SU-DHL-6 (cell line): ENCODE results near the gene NOP10.
"Not testable (repeated sequence)": the region's sequence is repeated elsewhere in the genome, so short reads cannot be mapped to it uniquely, and the experiment has no call there.

Source experiments
- H2AFZ ChIP-seq: fragments of 200-600 bp; sonication (generic); 2 replicates; pipeline ENCODE4 v1.6.1; 2014; ENCODE audit warnings: low read depth, mild to moderate bottlenecking, moderate library complexity, mixed read lengths, antibody characterized with exemption, low read length; ENCODE audit not compliant: severe bottlenecking
- H3F3A ChIP-seq: fragments of 200-600 bp; shearing (Covaris generic); 2 replicates; pipeline ENCODE4 v1.6.0; 2016; ENCODE audit warnings: antibody characterized with exemption, mild to moderate bottlenecking; ENCODE audit not compliant: insufficient read depth
- H3K27ac ChIP-seq: fragments of 200-600 bp; sonication (generic); 2 replicates; pipeline ENCODE4 v1.5.1; 2016; ENCODE audit warnings: low read depth, mild to moderate bottlenecking, low read length, moderate library complexity, mixed read lengths
- H3K27me3 ChIP-seq: fragments of 200-600 bp; sonication (generic), shearing (Covaris generic); 2 replicates; pipeline ENCODE4 v1.6.0; 2014; ENCODE audit warnings: mild to moderate bottlenecking, low read length
- H3K36me3 ChIP-seq: fragments of 200-600 bp; sonication (generic); 2 replicates; pipeline ENCODE4 v1.6.1; 2014; ENCODE audit warnings: mild to moderate bottlenecking, low read length, mixed read lengths
- H3K4me2 ChIP-seq: fragments of 300-600, 200-600 bp; shearing (Covaris generic), sonication (generic); 2 replicates; pipeline ENCODE4 v1.6.0; 2014; ENCODE audit warnings: low read length, low read depth, mild to moderate bottlenecking; ENCODE audit not compliant: poor library complexity, severe bottlenecking
- H3K4me3 ChIP-seq: fragments of 200-600 bp; sonication (generic); 2 replicates; pipeline ENCODE4 v1.5.1; 2014; ENCODE audit warnings: antibody characterized with exemption, low read length, mild to moderate bottlenecking, mixed read lengths; ENCODE audit not compliant: insufficient read depth, poor library complexity, severe bottlenecking
- H3K79me2 ChIP-seq: fragments of 200-600 bp; sonication (generic); 2 replicates; pipeline ENCODE4 v1.6.1; 2014; ENCODE audit warnings: mild to moderate bottlenecking, low read length, moderate library complexity; ENCODE audit not compliant: insufficient read depth
- H3K9ac ChIP-seq: fragments of 200-600 bp; sonication (generic); 2 replicates; pipeline ENCODE4 v1.7.0; 2014; ENCODE audit warnings: mild to moderate bottlenecking, low read length
- H3K9me2 ChIP-seq: fragments of 200-600 bp; sonication (generic); replicated peaks from 2 replicates; pipeline ENCODE4 v1.6.1; 2014; ENCODE audit warnings: low read length; ENCODE audit not compliant: insufficient read depth
- H3K9me3 ChIP-seq: fragments of 200-600 bp; sonication (generic); 2 replicates; pipeline ENCODE4 v1.6.1; 2014; ENCODE audit warnings: low read length, mixed read lengths; ENCODE audit not compliant: insufficient read depth
- H4K20me1 ChIP-seq: fragments of 200-600 bp; sonication (generic); 2 replicates; pipeline ENCODE4 v1.6.1; 2014; ENCODE audit warnings: low read depth, mild to moderate bottlenecking, antibody characterized with exemption, low read length, moderate library complexity, mixed read lengths
- EZH2phosphoT487 ChIP-seq: fragments of 200-600 bp; sonication (generic), shearing (Covaris generic); conservative IDR thresholded peaks from 2 replicates; pipeline ENCODE4 v1.6.1; 2018; ENCODE audit warnings: mild to moderate bottlenecking, antibody characterized with exemption, low read length, moderate library complexity, mixed read lengths
- TF ChIP-seq, protein P1 (sequence below): fragments of 200-600 bp; sonication (generic); IDR thresholded peaks from one replicate; pipeline ENCODE4 v1.5.1; 2017; ENCODE audit warnings: antibody characterized with exemption, mild to moderate bottlenecking, low read length, moderate library complexity; ENCODE audit not compliant: insufficient read depth, poor library complexity, severe bottlenecking

NOP10 gene

GRCh38 chr15:34354286-34354685 lies 11.3 kb upstream of the NOP10 start:
- H3K4me2 ChIP-seq = no peak overlapping the region
- no peak overlapping the region for H3K27ac ChIP-seq
- H3K27me3 ChIP-seq = no peaks in the 10 kb centered on the region
- no peak overlapping the region for H3K9ac ChIP-seq
- H3K36me3 ChIP-seq = no peaks in the 10 kb centered on the region
- H3K79me2 ChIP-seq = no peaks in the 10 kb centered on the region
- H3K9me2 ChIP-seq = no peaks in the 10 kb centered on the region
- H2AFZ ChIP-seq = no peak overlapping the region
- no peaks in the 10 kb centered on the region for H3K9me3 ChIP-seq
- H4K20me1 ChIP-seq = no peaks in the 10 kb centered on the region
- no peak overlapping the region for H3K4me3 ChIP-seq
- H3F3A ChIP-seq = no peaks in the 10 kb centered on the region
- TF ChIP-seq EZH2phosphoT487 = no peak
- TF ChIP-seq, protein P1, sequence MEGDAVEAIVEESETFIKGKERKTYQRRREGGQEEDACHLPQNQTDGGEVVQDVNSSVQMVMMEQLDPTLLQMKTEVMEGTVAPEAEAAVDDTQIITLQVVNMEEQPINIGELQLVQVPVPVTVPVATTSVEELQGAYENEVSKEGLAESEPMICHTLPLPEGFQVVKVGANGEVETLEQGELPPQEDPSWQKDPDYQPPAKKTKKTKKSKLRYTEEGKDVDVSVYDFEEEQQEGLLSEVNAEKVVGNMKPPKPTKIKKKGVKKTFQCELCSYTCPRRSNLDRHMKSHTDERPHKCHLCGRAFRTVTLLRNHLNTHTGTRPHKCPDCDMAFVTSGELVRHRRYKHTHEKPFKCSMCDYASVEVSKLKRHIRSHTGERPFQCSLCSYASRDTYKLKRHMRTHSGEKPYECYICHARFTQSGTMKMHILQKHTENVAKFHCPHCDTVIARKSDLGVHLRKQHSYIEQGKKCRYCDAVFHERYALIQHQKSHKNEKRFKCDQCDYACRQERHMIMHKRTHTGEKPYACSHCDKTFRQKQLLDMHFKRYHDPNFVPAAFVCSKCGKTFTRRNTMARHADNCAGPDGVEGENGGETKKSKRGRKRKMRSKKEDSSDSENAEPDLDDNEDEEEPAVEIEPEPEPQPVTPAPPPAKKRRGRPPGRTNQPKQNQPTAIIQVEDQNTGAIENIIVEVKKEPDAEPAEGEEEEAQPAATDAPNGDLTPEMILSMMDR = no peak

DNA sequence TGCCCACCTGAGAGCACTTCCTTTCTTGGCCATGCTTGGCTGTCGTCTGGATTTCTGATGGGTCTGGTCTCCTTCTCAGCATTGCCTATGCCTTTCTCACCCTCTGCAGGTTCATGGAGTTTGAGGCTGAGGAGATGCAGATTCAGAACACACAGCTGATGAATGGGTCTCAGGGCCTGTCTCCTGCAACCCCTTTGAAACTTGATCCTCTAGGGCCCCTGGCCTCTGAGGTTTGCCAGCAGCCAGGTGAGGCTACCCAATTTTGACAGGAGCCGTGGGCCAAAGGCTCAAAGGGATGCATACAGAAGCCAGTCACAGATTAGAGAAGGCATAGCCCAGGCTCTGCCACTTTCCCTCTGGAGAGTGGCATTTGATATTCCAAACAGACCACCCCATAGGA lies 10.7 kb upstream of the NOP10 start:
- Histone ChIP-seq H4K20me1 (no peaks in the 10 kb centered on the region), H3K9ac (no peak overlapping the region), H3K9me2 (no peaks in the 10 kb centered on the region), H2AFZ (no peak overlapping the region), H3K79me2 (no peaks in the 10 kb centered on the region), H3K36me3 (no peaks in the 10 kb centered on the region), H3K4me3 (no peak overlapping the region), H3K27me3 (no peaks in the 10 kb centered on the region), H3K9me3 (no peaks in the 10 kb centered on the region), H3K4me2 (no peak overlapping the region), H3K27ac (no peak overlapping the region), H3F3A (no peaks in the 10 kb centered on the region)
- TF ChIP-seq EZH2phosphoT487 = no peak
- TF ChIP-seq, protein P1 = no peak

- not testable (repeated sequence) for H2AFZ ChIP-seq, H3K4me2 ChIP-seq, H3K79me2 ChIP-seq, H3K4me3 ChIP-seq, H3K36me3 ChIP-seq, H3K9me3 ChIP-seq, H3F3A ChIP-seq, H3K9ac ChIP-seq, H4K20me1 ChIP-seq, H3K27me3 ChIP-seq, H3K27ac ChIP-seq, H3K9me2 ChIP-seq
Observed at GRCh38 chr15:34352996-34353395, 10.1 kb upstream of the NOP10 start.

GRCh38 chr15:34349769-34350168 lies 6.8 kb upstream of the NOP10 start:
- H3F3A ChIP-seq = no peaks in the 10 kb centered on the region
- no peaks in the 10 kb centered on the region for H3K36me3 ChIP-seq
- H3K27ac ChIP-seq = no peak overlapping the region
- no peaks in the 10 kb centered on the region for H3K9me3 ChIP-seq
- H3K27me3 ChIP-seq = no peaks in the 10 kb centered on the region
- H3K4me2 ChIP-seq = no peak overlapping the region
- no peaks in the 10 kb centered on the region for H4K20me1 ChIP-seq
- H3K9me2 ChIP-seq = no peaks in the 10 kb centered on the region
- no peak overlapping the region for H2AFZ ChIP-seq
- H3K4me3 ChIP-seq = no peak overlapping the region
- H3K79me2 ChIP-seq = no peaks in the 10 kb centered on the region
- TF ChIP-seq EZH2phosphoT487 = no peak
- TF ChIP-seq, protein P1 = no peak
- H3K9ac ChIP-seq = no peak overlapping the region
